ENCODE data around the gene RDH5. TPM values are rescaled to one million over a fixed set of nuclear protein-coding genes. Genes with fewer than 3 reads are reported as not detected.
A peak's percentile ranks its signal among the peaks of the same experiment; 100 is the strongest.

RDH5 gene
- 5.2 and 5.4 TPM in 2 replicates for polyA plus RNA-seq (2012; rRNA removed)
- 1.6 and 1.7 TPM in 2 replicates for polyA plus RNA-seq (2012; cell fraction: cytosol; rRNA removed)
- polyA plus RNA-seq (2012; cell fraction: nucleus; rRNA removed): 46.0 and 49.7 TPM in 2 replicates

- no peak for TF ChIP-seq USF2 (IDR thresholded peaks at IDR 0.05; ENCODE audit: borderline replicate concordance, low read depth, low read length)
- TF ChIP-seq RFX5 (IDR thresholded peaks at IDR 0.05; ENCODE audit: low read length): no peak
- TF ChIP-seq TEAD4 (IDR thresholded peaks at IDR 0.05; ENCODE audit: borderline replicate concordance, insufficient read depth): no peak
- no peak for TF ChIP-seq ZBTB33 (IDR thresholded peaks at IDR 0.05; ENCODE audit: borderline replicate concordance, low read depth)
- TF ChIP-seq TCF12 (IDR thresholded peaks at IDR 0.05): no peak
- no peak for TF ChIP-seq RXRA (IDR thresholded peaks at IDR 0.05; ENCODE audit: borderline replicate concordance, low read depth)
- no peak for TF ChIP-seq SMC3 (IDR thresholded peaks at IDR 0.05; ENCODE audit: low read depth, low read length)
- TF ChIP-seq, protein P1, sequence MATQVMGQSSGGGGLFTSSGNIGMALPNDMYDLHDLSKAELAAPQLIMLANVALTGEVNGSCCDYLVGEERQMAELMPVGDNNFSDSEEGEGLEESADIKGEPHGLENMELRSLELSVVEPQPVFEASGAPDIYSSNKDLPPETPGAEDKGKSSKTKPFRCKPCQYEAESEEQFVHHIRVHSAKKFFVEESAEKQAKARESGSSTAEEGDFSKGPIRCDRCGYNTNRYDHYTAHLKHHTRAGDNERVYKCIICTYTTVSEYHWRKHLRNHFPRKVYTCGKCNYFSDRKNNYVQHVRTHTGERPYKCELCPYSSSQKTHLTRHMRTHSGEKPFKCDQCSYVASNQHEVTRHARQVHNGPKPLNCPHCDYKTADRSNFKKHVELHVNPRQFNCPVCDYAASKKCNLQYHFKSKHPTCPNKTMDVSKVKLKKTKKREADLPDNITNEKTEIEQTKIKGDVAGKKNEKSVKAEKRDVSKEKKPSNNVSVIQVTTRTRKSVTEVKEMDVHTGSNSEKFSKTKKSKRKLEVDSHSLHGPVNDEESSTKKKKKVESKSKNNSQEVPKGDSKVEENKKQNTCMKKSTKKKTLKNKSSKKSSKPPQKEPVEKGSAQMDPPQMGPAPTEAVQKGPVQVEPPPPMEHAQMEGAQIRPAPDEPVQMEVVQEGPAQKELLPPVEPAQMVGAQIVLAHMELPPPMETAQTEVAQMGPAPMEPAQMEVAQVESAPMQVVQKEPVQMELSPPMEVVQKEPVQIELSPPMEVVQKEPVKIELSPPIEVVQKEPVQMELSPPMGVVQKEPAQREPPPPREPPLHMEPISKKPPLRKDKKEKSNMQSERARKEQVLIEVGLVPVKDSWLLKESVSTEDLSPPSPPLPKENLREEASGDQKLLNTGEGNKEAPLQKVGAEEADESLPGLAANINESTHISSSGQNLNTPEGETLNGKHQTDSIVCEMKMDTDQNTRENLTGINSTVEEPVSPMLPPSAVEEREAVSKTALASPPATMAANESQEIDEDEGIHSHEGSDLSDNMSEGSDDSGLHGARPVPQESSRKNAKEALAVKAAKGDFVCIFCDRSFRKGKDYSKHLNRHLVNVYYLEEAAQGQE (IDR thresholded peaks at IDR 0.05; ENCODE audit: low read depth, low read length): no peak
- no peak for TF ChIP-seq GATA2 (CRISPR knock-in tag; IDR thresholded peaks at IDR 0.05)
- no peak for TF ChIP-seq NFIC (IDR thresholded peaks at IDR 0.05; ENCODE audit: borderline replicate concordance)
- no peak for TF ChIP-seq RCOR1 (IDR thresholded peaks at IDR 0.05; ENCODE audit: low read length)
- no peak for TF ChIP-seq GABPA (IDR thresholded peaks at IDR 0.05; ENCODE audit: low read depth)
- no peak for TF ChIP-seq FOXJ3 (CRISPR knock-in tag; IDR thresholded peaks at IDR 0.05)
- TF ChIP-seq, protein P2, sequence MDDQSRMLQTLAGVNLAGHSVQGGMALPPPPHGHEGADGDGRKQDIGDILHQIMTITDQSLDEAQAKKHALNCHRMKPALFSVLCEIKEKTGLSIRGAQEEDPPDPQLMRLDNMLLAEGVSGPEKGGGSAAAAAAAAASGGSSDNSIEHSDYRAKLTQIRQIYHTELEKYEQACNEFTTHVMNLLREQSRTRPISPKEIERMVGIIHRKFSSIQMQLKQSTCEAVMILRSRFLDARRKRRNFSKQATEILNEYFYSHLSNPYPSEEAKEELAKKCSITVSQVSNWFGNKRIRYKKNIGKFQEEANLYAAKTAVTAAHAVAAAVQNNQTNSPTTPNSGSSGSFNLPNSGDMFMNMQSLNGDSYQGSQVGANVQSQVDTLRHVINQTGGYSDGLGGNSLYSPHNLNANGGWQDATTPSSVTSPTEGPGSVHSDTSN (IDR thresholded peaks at IDR 0.05): no peak
- no peak for TF ChIP-seq POLR2AphosphoS5 (IDR thresholded peaks at IDR 0.05; ENCODE audit: low read depth, low read length)
- no peak for TF ChIP-seq IRF3 (IDR thresholded peaks at IDR 0.05; ENCODE audit: low read depth, low read length)
- Histone ChIP-seq H3K9me2 (no peaks in the 10 kb centered on the region), H3K9ac (peak within 1 kb of the TSS; percentile 17; the same call in 1 of the 2 replicates), H4K20me1 (ENCODE audit: insufficient read depth) (peaks cover 20% of the 10 kb centered on the region), H3K4me1 (ENCODE audit: control insufficient read depth in 1 of 2, insufficient read depth in 2 of 2, low read depth in 1 of 2, low read length in 1 of 2) (peaks cover 29 to 41% of the 10 kb centered on the region in 2 experiments), H3K36me3 (replicated peaks in 1 of 2; ENCODE audit: control insufficient read depth in 1 of 2, insufficient read depth in 2 of 2, low read length in 1 of 2) (peaks cover 13 to 23% of the 10 kb centered on the region in 2 experiments), H2AFZ (ENCODE audit: low read depth) (no peak within 1 kb of the TSS), H3K4me2 (peak within 1 kb of the TSS; percentile 66), H3K79me2 (ENCODE audit: insufficient read depth) (peaks cover 15% of the 10 kb centered on the region; the same call in 1 of the 2 replicates), H3K27ac (ENCODE audit: low read depth in 2 of 2, low read length in 1 of 2) (peak within 1 kb of the TSS; percentile 56 to 74), H3K4me3 (ENCODE audit: low read depth in 2 of 2, low read length in 1 of 2) (no peak within 1 kb of the TSS), H3K27me3 (ENCODE audit: insufficient read depth) (no peaks in the 10 kb centered on the region), H3K9me3 (no peaks in the 10 kb centered on the region), H3F3A (replicated peaks; ENCODE audit: insufficient read depth) (peaks cover 54% of the 10 kb centered on the region)
- 81% methylated on average over 6 of the region's 6 CpGs for WGBS (ENCODE audit: low lambda C conversion rate)
- no peak for DNase-seq
- ChIA-PET POLR2A (no interaction called here), CTCF (interaction anchor here (0.6 to 11.2 kb wide), 10 partner anchors 10 to 109 kb away, joined by 3 to 202 read pairs (median 5); partner anchors contain the start of genes CD63 and DNAJC14)
Observed at GRCh38 chr12:55720071-55720564, at the start of gene RDH5. Gene RDH5 (plus strand): TSS chr12:55720393. CDS start chr12:55721185, 792 bp downstream.
